Activated CD8-positive, alpha-beta memory T cell treated with anti-CD3 and anti-CD28 coated beads for 1 hour (primary cell): ENCODE results near the gene NOX5.
"Not testable (repeated sequence)": the region's sequence is repeated elsewhere in the genome, so short reads cannot be mapped to it uniquely, and the experiment has no call there.

Experiments
- DNase-seq, 2 donors: peaks; one replicate each; pipeline ENCODE4 v3.0.0-alpha.2; 2020; ENCODE audit warnings: low read depth in 1 of 2; ENCODE audit errors: extremely low read depth in 1 of 2

NOX5 gene, protein sequence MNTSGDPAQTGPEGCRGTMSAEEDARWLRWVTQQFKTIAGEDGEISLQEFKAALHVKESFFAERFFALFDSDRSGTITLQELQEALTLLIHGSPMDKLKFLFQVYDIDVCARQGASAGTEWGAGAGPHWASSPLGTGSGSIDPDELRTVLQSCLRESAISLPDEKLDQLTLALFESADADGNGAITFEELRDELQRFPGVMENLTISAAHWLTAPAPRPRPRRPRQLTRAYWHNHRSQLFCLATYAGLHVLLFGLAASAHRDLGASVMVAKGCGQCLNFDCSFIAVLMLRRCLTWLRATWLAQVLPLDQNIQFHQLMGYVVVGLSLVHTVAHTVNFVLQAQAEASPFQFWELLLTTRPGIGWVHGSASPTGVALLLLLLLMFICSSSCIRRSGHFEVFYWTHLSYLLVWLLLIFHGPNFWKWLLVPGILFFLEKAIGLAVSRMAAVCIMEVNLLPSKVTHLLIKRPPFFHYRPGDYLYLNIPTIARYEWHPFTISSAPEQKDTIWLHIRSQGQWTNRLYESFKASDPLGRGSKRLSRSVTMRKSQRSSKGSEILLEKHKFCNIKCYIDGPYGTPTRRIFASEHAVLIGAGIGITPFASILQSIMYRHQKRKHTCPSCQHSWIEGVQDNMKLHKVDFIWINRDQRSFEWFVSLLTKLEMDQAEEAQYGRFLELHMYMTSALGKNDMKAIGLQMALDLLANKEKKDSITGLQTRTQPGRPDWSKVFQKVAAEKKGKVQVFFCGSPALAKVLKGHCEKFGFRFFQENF

GRCh38 chr15:69014454-69014853 lies at the start of gene NOX5:
Gene NOX5 (plus strand): TSS chr15:69014695. CDS start chr15:69014736, 41 bp downstream.
- DNase-seq: no peak

GRCh38 chr15:68966996-68967395 lies 47.5 kb upstream of the NOX5 start:
- no peak for DNase-seq

- DNase-seq: no peak
Observed at GRCh38 chr15:68967948-68968347, 46.5 kb upstream of the NOX5 start.

- no peak for DNase-seq
Observed at GRCh38 chr15:68969298-68969697, 45.2 kb upstream of the NOX5 start.

- no peak for DNase-seq
Observed at GRCh38 chr15:68972201-68973065, 42.1 kb upstream of the NOX5 start.

DNA sequence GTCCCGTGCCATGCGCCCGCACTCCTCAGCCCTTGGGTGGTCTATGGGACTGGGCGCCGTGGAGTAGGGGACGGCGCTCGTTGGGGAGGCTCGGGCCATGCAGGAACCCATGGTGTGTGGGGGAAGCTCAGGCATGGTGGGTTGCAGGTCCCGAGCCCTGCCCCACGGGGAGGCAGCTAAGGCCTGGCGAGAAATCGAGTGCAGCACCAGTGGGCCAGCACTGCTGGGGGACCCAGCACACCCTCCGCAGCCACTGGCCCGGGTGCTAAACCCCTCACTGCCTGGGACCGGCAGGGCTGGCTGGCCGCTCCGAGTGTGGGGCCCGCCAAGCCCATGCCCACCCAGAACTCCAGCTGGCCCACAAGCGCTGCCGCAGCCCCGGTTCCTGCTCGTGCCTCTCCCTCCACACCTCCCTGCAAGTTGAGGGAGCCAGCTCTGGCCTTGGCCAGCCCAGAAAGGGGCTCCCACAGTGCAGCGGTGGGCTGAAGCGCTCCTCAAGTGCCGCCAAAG lies 38.8 kb upstream of the NOX5 start:
- DNase-seq: not testable (repeated sequence)

GRCh38 chr15:68977426-68977825 lies 37.1 kb upstream of the NOX5 start:
- DNase-seq: not testable (repeated sequence)

GRCh38 chr15:68979006-68979405 lies 35.5 kb upstream of the NOX5 start:
- no peak for DNase-seq

DNA sequence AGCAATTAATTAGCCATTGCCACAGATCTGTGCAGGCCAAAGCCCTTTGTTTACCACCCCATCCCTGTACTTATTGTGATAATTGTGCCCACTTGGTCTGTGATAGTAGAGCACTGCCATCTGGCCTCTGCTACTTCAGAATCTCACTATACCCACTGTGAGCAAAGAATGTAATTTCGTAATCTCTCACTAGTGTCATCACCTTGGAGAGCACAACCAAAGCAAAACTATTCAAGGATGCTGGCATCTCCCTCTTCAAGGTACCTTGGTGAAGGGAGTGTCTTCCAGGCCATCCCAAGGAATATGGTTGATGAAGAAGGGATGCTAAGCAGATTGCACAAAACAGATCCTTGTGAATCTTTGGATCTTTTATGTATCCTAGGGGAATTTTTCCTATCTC lies 34.7 kb upstream of the NOX5 start:
- DNase-seq: no peak

DNA sequence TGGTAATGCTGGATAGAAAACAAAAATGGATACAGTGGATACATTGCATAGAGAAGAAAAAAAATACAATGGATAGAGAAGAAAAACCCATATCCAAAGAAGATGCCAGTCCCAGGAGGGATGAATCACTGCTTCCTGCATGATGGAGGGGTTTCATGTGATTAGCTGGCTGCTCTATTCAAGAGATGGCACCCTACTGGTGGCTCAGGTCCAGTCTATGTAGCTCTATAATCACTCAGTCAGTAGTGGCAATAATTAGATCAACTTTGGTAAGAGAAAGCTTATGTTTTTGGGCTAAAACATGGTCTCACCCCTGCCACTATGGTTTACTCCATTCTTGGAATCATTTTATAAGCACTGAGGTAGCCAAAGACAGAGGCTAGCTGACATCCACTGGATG lies 33.7 kb upstream of the NOX5 start:
- DNase-seq: no peak

- DNase-seq: no peak
Observed at GRCh38 chr15:68981941-68982340, 32.6 kb upstream of the NOX5 start.

DNA sequence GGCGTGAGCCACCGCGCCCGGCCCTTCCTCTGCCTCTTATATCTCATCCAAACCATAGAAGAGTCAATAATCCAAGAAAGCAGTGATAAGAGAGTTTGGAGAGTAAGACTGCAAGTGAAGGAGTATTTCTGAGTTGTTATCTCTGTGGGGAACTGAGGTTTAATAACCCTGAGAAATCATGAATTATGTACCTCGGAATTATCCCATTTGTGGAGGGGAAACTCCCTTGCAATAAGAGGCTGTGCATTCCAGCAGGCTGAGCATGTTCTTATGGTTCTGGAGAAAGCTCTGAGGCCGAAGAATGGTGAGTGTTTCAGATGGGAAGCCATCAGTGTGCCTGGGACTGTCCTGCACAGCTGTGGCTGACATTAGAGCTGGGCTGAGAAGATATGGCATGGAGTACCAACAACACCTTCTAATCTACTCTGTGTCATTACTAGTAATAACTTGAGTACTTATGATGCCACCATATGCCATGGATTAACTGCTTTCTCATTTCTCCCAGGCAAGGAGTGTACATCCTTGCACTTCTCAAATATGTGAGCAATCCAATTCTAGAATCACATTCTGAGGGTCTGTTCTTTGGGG lies 31.4 kb upstream of the NOX5 start:
- no peak for DNase-seq

DNA sequence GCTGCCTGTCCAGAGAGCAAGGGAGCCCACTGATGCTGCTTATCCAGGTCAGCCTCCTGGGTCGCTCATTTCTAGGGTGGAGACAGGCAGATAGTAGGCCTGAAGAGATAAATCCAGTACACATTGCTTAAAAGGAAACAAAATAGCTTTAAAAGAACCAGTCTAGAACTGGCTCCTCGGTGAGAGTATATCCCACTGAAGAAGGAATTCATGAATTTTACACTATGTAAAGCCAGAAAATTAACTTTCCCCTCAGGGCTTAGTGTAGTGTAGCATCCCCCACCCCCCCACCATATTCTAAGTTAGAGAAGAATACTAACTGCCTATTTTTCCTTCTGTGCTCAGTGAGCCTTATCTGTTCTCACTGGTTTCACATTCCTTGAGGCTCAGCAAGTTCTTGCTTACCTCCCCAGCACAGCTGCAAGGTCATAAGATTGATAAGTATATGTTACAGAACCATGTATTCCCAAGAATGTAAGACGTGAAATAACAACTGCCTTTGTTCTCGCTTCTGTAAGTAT lies 30.5 kb upstream of the NOX5 start:
- DNase-seq: no peak

DNA sequence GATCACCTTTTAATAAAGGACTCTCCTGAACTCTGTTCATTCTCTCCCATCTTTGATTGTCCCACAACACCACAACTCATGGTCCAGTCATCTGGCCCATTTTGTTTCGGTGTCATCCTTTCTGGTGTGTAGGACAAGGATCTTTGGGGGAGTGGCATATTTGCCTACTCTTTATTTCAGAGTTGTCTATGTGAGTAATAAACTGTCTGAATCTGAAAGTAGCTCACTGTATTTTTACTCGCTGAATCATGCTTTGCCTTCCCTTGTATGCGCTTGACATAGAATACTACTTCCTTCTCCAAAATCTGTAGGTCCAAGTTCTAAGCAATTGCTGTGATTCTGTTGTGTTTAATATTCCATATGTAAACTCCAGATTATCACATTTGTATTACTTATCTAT lies 29.9 kb upstream of the NOX5 start:
- DNase-seq: no peak

DNA sequence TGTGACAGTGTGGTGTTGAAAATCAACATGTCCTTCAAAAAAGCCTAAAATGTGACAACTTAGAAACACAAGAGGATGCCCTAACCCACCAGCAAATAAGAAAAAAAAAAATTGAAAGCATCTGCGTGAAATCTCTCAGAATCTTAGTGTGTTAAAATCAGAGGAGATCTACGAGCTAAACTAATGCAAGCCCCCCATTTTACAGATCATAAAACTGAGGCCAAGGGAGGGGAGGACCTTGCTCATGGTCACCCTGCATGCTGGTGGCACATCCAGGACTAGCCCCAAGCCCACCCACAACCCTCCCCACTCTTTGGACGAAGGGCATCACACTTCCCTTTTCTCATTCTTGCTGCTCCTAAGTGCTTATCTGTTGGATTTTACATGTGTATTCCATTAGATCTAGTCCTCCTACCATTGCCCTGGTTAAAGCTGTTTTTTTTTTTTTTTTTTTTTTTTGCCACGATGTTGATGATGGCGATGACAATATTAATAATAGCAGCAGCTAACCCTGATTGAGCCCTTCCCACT lies 29.1 kb upstream of the NOX5 start:
- DNase-seq: no peak

GRCh38 chr15:68986322-68986721 lies 28.2 kb upstream of the NOX5 start:
- DNase-seq: no peak

- DNase-seq: no peak
Observed at GRCh38 chr15:68987120-68987519, 27.4 kb upstream of the NOX5 start.

DNA sequence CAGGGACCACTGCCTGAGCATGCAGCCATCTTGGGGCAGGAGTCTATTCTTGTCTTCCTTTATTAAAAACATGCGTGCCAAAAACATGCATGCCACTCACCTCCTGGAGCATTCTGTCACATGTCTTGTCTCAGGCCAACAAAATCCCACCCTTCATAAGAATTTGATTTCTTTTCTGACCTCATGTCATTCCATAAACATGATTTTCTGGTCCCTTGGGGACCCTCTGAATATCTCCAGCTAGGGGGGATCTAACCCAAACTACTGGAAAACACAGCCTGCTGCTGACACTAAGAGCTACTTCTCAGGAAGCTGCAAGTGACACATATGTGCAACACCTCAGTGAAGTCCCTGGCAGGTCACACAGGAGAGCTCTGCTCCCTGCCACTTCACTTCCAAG lies 26.8 kb upstream of the NOX5 start:
- no peak for DNase-seq

GRCh38 chr15:68989541-68990230 lies 24.8 kb upstream of the NOX5 start:
- no peak for DNase-seq
